HFF-Myc (cell line): Measurements from ENCODE around the gene STAP2.
A peak's percentile ranks its signal among the peaks of the same experiment; 100 is the strongest.

Source experiments
- DNase-seq: peaks from one replicate; pipeline ENCODE4 v3.0.0-alpha.2; 2011; ENCODE audit warnings: low read depth; ENCODE audit errors: extremely low read depth
- H3K4me3 ChIP-seq: replicated peaks from 2 replicates; pipeline ENCODE4 v1.5.1; 2011; ENCODE audit warnings: low read depth, mild to moderate bottlenecking, control low read depth, low read length
- TF ChIP-seq, protein P1 (sequence below): IDR thresholded peaks from 2 replicates; pipeline ENCODE4 v1.5.1; 2012; ENCODE audit warnings: mild to moderate bottlenecking, low read depth, low read length, control low read depth; ENCODE audit errors: missing control alignments

The STAP2 gene

DNA sequence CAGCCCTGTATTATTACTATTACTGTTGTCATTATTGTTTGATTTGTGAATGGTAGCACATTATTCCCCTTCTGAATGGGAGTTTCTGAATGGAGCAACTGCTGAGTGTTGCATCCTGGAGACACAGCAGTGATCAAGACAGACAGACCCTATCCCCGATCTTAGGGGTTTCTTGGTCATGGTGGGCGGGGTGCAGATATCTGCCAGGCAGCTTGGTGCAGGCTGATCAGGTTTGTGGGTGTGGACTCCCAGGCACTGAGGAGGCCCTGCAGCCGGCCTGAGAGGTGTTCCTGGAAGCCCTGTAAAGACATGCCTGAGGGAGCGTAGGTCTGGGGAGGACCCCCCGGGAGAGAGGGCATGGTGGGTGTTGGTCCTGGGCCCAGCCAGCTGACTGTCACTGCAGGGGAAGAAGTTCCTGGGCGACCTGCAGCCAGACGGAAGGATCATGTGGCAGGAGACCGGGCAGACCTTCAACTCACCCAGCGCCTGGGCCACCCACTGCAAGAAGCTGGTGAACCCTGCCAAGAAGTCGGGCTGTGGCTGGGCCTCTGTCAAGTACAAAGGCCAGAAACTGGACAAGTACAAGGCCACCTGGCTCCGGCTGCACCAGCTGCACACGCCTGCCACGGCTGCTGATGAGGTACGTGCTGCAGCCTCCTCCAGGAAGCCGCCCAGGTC lies 6.9 kb upstream of the STAP2 start:
- TF ChIP-seq, protein P1, sequence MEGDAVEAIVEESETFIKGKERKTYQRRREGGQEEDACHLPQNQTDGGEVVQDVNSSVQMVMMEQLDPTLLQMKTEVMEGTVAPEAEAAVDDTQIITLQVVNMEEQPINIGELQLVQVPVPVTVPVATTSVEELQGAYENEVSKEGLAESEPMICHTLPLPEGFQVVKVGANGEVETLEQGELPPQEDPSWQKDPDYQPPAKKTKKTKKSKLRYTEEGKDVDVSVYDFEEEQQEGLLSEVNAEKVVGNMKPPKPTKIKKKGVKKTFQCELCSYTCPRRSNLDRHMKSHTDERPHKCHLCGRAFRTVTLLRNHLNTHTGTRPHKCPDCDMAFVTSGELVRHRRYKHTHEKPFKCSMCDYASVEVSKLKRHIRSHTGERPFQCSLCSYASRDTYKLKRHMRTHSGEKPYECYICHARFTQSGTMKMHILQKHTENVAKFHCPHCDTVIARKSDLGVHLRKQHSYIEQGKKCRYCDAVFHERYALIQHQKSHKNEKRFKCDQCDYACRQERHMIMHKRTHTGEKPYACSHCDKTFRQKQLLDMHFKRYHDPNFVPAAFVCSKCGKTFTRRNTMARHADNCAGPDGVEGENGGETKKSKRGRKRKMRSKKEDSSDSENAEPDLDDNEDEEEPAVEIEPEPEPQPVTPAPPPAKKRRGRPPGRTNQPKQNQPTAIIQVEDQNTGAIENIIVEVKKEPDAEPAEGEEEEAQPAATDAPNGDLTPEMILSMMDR: no peak
- DNase-seq: no peak
- no peak overlapping the region for H3K4me3 ChIP-seq

DNA sequence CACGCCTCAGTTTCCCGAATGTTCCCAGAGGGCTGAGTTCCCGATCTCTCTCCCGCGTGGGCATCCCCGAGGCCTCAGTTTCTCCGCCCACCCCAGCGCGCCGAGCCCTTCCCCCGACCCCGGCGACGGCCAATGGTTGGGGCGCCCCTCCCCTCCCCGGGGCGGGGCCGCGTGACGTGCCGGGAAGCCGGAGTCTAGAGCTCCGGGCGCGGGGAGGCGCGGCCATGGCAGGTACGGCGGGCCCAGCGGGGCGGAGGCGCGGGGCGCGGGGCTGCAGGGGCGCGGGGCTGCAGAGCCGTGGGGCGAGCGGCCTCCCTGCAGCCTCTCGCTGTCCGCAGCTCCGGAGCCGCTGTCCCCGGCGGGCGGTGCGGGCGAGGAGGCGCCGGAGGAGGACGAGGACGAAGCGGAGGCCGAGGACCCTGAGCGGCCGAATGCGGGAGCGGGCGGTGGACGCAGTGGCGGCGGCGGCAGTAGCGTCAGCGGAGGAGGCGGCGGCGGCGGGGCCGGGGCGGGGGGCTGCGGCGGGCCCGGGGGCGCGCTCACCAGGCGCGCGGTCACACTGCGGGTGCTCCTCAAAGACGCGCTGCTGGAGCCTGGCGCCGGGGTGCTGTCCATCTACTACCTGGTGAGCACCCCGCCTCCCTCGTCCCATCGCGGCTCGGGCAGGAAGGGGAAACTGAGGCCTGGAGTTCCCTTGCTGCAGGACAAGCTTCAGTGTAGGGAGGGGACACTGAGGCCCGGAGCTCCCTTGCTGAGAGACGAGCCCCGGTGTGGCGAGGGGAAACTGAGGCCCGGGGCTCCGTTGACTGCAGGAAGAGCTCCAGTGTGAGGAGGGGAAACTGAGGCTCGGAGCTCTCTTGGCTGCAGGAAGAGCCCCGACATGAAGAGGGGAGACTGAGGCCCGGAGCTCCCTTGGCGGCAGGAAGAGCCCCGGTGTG lies 5.0 kb upstream of the STAP2 start, which contains the start of gene MPND:
Gene MPND, plus strand, starts transcription at position 193 of the 938 bp plus-strand sequence. Its CDS starts 32 bp downstream, at position 225.
- H3K4me3 ChIP-seq: peak within 1 kb of the TSS; percentile 50
- TF ChIP-seq, protein P1: no peak
- DNase-seq: no peak

DNA sequence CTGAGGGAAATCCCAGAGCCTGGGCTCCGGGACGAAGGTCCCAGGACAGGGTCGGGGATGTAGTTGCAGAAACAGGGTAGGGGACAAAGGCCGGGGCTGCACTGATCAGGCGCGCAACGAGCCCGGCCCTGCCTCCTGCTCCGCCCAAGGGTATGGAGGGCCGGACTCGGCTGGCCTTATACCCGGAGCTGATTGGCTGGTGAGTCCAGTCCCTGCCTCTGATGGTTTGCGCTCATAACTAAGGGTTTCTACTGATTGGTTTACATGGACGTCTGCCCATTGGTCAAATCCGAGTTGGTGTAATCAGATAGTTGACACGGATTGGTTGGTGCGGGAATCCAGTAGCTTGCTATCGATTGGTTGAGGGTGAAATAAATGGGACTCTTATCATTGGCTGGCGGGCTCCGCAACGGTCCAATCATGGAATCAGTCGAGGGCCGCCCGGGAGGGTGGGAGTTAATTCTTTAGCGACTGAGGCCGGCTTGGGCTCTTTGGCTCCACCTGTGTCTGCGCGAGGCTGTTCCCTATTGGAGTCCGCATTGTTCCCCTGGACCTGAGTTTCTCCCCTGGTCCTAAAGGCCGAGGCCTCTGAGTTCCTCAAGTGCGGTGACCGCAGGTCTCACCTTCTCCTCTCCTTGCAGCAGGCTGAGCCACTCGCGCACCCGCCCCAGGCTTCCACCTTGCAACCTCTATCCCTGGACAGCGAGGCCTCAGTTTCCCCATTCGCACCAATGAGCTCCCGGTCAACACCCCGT lies 4.2 kb upstream of the STAP2 start:
- TF ChIP-seq, protein P1: peak; percentile 20
- peak overlapping the region; percentile 50 for H3K4me3 ChIP-seq
- peak; percentile 100 for DNase-seq

DNA sequence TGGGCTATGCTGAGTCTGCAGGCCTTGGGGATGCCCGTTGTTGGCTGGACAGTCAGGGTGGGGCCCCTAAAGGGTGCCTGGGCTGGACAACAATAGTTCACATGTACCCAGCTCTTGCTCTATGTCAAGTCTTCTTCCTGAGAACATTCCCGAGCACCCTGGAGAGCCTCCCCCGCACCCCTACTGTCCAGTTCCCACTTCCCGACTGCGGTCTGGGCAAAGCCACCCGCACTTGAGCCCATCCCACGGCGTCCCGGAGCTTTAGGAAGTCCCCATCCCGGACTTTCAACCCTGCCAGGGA lies 3.6 kb upstream of the STAP2 start:
- TF ChIP-seq, protein P1: no peak
- H3K4me3 ChIP-seq: peak overlapping the region; percentile 50
- no peak for DNase-seq

DNA sequence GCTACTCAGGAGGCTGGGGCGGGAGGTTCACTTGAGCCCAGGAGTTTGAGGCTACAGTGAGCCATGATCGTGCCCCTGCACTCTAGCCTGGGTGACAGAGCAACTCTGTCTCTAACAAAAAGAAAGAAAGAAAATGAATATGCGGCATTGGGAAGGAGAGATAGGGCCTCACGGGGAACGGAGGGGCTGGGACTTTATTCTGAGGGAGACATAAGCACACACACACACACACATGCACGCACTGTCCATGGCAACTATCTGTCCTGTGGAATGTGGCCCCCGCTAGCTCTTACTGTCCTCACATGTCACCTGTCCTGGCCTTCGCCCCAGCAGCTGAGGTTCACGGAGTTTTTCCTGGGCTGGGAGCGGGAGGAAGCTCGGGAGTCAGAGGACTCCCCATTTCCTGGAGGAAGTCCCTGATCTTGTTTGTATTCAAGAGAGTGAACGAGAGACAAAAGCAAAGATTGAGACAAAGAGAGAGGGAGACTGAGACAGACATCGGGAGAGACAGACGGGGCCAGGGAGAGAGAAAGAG lies 654 bp downstream of the STAP2 start:
- TF ChIP-seq, protein P1: no peak
- DNase-seq: no peak
- peak overlapping the region; percentile 38 for H3K4me3 ChIP-seq

DNA sequence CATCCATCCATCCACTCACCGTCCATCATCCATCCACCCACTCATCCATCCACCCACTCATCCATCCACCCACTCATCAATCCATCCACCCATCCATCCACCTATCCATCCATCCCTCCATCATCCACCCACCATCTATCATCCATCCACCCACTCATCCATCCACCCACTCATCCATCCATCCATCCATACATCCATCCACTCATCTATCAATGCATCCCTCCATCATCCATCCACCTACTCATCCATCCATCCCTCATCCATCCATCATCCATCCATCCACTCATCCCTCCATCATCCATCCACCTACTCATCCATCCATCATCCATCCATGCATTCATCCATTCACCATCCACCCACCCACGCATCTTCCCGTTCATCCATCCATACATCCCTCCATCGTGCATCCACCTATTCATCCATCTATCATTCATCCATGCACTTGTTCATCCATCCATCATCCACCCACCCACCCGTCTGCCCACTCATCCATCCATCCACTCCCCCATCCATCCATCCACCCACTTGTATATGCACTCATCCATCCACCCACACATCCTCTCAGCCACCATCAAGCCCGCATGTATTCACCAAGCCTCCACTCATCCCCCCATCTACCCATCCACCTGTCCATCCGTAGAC lies 3.6 kb downstream of the STAP2 start:
- no peak overlapping the region for H3K4me3 ChIP-seq
- TF ChIP-seq, protein P1: no peak
- no peak for DNase-seq
